ENCODE results near the gene FOXP4.

The FOXP4 gene

DNA sequence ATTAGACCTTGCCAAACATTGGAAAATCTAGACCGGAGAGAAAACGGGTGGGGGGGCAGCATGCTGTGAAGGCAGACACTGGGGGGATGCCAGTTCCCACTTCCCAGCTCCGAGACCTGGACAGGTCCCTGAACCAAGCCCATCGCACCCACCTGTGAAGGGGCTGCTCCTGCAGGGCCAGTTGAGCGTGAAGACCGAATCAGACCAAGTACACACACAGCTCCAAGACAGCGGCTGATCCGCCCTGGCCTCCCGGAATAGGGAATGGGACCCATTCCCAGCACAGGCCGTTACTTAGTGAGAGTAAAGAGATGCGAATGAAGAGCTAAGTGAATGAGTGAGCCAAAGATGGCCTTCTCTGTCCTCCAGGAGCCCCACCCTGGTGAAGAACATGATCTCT is 50.6 kb downstream of the FOXP4 start:
- H3K9me3 ChIP-seq (ENCODE audit: control insufficient read depth, insufficient read depth, low read length) = no peaks in the 10 kb centered on the region
- H3K36me3 ChIP-seq (ENCODE audit: insufficient read depth, low read length) = no peaks in the 10 kb centered on the region
- no peak overlapping the region for H3K9ac ChIP-seq (ENCODE audit: low read depth, low read length)

DNA sequence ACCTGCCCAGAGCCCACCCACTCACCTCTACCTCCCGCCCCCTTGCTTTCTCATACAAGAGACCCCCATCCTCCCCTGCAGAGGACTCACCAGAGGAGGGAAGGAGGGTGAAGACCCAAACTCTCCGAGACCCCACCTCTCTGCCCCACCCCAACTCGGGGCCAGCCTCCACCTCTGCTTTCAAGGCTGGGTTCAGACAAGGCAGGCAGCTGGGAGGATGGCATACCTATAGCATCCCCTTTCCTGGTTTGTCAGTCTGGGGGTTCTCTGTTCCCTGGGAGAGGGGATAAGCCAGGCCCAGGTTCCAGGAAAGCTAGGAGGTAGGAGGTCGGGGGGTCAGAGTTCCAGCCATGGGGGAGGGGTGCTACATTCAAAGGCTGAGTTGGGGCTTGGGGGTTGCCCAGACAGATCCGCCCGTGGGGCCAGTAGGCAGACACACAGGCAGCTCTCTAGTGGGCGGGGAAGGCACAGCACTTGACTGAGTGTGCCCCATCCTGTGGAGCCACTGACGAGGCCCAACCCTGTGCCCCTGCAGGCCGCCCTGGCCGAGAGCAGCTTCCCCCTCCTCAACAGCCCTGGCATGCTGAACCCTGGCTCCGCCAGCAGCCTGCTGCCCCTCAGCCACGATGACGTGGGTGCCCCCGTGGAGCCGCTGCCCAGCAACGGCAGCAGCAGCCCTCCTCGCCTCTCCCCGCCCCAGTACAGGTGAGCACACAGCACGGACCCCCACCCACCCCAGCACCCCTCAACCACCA is 51.2 kb downstream of the FOXP4 start:
- Histone ChIP-seq H3K36me3 (ENCODE audit: insufficient read depth, low read length) (no peaks in the 10 kb centered on the region), H3K9ac (ENCODE audit: low read depth, low read length) (no peak overlapping the region), H3K4me1 (ENCODE audit: insufficient read depth, low read length) (peaks cover 31% of the 10 kb centered on the region; the same call in 1 of the 2 replicates), H3K9me3 (ENCODE audit: control insufficient read depth, insufficient read depth, low read length) (no peaks in the 10 kb centered on the region)

More for the DNA sequence above, 50.6 kb downstream of the FOXP4 start:
- peaks cover 24% of the 10 kb centered on the region; the same call in 1 of the 2 replicates for H3K4me1 ChIP-seq (ENCODE audit: insufficient read depth, low read length)

DNA sequence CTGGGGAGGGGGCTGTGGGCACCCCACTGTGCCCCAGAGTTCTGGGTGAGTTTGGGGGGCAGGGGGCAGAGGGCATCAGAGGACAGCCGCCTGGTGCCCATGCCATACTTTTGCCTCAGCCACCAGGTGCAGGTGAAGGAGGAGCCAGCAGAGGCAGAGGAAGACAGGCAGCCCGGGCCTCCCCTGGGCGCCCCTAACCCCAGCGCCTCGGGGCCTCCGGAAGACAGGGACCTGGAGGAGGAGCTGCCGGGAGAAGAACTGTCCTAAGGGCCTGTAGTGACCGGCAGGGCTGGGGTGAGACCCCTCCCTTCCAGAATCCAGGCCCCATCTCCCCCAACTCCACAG is 52.5 kb downstream of the FOXP4 start:
- Histone ChIP-seq H3K9ac (ENCODE audit: low read depth, low read length) (no peak overlapping the region), H3K36me3 (ENCODE audit: insufficient read depth, low read length) (no peaks in the 10 kb centered on the region), H3K9me3 (ENCODE audit: control insufficient read depth, insufficient read depth, low read length) (no peaks in the 10 kb centered on the region), H3K4me1 (ENCODE audit: insufficient read depth, low read length) (peaks cover 36% of the 10 kb centered on the region; the same call in 1 of the 2 replicates)

DNA sequence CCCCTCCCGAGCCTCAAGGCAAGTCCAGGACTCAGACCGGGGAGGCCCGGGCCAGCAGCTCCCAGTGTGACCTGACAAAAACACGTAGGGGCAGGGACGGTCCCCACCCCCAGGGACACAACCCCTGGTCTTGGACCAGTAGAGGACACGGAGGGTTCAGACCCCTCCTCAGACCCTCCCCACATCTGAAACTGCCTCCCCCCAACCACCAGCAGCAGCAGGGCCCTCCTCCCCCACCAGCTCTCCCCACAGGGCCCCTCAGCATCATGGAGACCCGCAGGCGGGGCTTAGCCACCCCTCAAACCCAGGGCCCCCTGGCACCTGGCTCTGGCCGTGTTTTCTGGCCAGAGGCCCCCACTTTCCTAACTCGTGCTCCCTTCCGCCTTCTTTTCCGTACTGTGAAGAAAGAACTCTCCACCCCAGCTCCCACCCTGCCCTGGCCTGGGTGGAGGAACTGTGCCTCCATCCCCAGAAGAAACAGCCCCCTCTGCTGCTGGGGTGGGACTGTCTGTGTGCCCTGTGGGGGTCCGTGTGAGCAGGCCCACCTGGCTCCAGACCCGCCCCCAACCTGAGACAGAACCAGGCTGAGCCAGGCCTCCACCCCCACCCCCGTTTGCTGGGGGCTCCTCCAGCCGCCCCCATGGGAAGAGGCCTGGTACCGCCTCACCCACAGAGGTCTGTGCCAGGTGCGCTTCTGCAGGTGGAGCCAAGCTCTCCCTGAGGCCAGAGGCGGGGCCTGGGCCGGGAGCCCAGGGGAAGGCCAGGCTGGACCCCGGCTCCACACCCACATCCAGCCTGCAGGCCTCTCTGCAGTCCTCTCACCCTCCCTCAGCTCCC is 53.1 kb downstream of the FOXP4 start:
- Histone ChIP-seq H3K9ac (ENCODE audit: low read depth, low read length) (no peak overlapping the region), H3K36me3 (ENCODE audit: insufficient read depth, low read length) (no peaks in the 10 kb centered on the region), H3K9me3 (ENCODE audit: control insufficient read depth, insufficient read depth, low read length) (no peaks in the 10 kb centered on the region), H3K4me1 (ENCODE audit: insufficient read depth, low read length) (peaks cover 36% of the 10 kb centered on the region; the same call in 1 of the 2 replicates)

DNA sequence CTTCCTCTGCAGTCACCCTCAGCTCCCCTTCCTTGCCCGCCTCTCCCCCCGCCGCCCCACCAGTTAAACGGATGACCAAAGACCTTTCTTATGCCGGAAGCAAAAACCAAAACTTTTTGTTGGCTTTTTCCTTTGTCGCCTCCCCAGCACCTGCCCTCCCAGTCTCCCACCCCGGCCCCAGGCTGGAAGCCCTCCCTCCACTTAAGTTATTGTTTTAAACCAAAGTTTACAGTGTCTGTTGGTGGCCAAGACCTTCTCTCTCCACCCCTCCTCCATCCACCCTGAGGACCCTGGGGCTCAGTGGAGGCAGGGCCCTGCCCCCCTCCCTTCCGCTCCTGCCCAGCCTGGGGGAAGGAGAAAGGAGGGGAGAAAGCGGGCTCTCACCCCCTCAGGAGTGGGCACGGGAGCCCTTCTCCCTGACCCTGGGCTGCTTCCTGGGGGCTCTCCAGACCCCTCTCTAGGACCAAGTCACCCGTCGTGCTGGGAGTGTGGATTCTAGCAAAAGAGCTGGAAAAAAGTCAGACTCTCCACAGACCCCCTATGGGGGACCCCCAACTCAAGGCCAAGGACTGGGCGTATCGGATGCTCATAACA is 53.8 kb downstream of the FOXP4 start:
- Histone ChIP-seq H3K4me1 (ENCODE audit: insufficient read depth, low read length) (peaks cover 36% of the 10 kb centered on the region; the same call in 1 of the 2 replicates), H3K36me3 (ENCODE audit: insufficient read depth, low read length) (no peaks in the 10 kb centered on the region), H3K9ac (ENCODE audit: low read depth, low read length) (no peak overlapping the region; the same call in 1 of the 2 replicates), H3K9me3 (ENCODE audit: control insufficient read depth, insufficient read depth, low read length) (no peaks in the 10 kb centered on the region)

DNA sequence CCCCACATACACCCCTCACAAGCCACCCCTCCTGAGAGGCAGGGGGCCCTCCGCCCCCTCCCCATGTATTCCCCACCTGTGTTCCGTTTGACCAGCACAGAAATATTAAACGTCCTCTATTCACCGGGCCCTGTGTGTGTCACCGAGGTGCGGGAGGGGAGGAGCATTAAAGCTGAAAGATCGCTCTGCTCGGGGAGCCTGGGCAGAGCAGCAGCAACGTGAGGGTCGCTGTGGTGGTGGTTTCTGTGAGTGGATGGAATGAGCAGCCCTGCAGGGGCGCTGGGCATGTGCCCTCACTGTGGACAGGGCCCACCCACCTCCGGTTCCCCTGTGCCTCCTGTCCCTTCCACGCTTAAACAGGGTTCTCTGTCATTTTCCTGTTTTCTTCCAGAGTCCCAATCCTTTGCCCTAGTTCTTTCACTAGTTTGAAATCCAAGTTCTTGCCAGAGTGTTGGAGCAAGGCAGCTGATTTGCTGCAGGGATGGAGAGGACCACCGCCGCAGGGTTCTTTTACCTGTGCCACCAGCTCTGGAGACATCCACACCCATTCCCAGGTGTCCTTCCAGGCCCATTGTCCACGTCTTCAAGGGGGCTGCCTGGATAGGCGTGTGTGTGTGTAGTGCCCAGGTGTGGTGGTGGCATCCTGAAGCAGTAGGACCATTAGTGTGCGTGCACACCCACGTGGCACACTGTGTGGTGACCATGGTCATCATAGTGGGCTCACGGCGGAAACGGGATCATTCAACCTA is 54.5 kb downstream of the FOXP4 start:
- Histone ChIP-seq H3K9me3 (ENCODE audit: control insufficient read depth, insufficient read depth, low read length) (no peaks in the 10 kb centered on the region), H3K36me3 (ENCODE audit: insufficient read depth, low read length) (no peaks in the 10 kb centered on the region), H3K4me1 (ENCODE audit: insufficient read depth, low read length) (peaks cover 36% of the 10 kb centered on the region; the same call in 1 of the 2 replicates), H3K9ac (ENCODE audit: low read depth, low read length) (no peak overlapping the region)

DNA sequence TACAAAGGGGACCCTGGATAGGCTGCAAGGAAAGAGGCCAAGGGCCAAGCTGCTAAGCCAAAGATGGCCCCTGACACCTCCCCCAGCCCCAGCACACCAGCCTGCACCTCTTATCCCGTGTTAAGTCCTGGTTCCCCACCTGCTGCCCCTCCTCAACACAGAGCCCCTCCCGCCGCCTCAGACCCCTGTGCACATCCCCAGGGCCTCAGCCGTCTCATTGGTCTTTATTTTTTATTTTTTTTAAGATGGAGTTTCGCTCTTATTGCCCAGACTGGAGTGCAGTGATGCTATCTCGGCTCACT is 55.0 kb downstream of the FOXP4 start:
- H3K9ac ChIP-seq (ENCODE audit: low read depth, low read length) = no peak overlapping the region
- no peaks in the 10 kb centered on the region for H3K36me3 ChIP-seq (ENCODE audit: insufficient read depth, low read length)
- no peaks in the 10 kb centered on the region for H3K9me3 ChIP-seq (ENCODE audit: control insufficient read depth, insufficient read depth, low read length)
- H3K4me1 ChIP-seq (ENCODE audit: insufficient read depth, low read length) = peaks cover 36% of the 10 kb centered on the region; the same call in 1 of the 2 replicates

DNA sequence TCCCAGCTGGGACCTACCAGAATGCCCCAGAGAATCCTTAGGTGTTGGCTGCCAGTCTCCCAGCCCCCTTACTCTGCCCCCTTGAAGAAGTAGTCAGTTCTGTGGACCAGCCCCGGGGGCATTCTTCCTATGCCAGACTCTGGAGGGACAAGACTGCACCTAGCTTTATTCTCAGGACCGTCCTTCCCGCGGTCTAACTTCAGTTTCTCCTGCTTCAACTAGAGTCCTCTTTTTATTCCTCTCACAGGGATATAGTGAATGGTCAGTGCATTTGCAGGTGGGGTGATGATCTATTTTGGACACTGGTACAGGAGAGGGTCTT is 56.2 kb downstream of the FOXP4 start:
- no peaks in the 10 kb centered on the region for H3K9me3 ChIP-seq (ENCODE audit: control insufficient read depth, insufficient read depth, low read length)
- no peak overlapping the region for H3K9ac ChIP-seq (ENCODE audit: low read depth, low read length)
- no peaks in the 10 kb centered on the region for H3K36me3 ChIP-seq (ENCODE audit: insufficient read depth, low read length)
- peaks cover 27% of the 10 kb centered on the region; the same call in 1 of the 2 replicates for H3K4me1 ChIP-seq (ENCODE audit: insufficient read depth, low read length)

DNA sequence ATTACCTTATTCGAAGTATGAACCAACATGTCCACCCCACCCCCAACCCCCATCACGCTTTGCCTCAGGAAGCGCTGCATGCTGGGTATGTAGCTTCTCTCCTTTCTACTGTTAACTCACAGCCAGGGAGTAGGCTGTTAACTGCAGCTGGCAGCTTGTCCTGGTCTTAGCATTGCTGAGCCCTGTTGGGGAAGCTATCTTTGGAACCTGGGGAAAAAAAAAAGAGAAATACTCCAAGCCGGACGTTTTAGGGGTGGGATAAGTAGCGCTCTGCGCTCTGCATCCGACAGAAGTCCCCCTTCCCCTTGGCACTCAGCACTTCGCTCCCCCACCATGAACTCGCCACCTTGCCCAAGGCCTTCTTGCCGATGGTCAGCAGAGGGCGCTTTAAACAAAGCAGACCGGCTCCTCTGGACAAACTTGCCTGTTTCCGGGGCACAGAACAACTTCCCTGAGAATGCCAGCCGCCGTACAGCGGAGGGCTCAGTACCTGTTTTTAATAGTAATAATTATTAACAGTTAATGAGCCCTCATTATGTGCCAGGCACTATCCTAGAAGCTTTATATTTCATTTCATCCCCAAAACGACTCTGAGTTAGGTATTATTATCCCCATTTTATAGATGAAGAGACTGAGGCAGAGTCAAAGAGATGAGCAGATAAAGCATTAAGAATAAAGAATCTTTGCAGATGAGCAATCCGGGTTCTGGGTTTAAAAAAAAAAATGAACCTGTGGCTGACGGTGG is 56.9 kb downstream of the FOXP4 start:
- no peaks in the 10 kb centered on the region for H3K36me3 ChIP-seq (ENCODE audit: insufficient read depth, low read length)
- H3K9me3 ChIP-seq (ENCODE audit: control insufficient read depth, insufficient read depth, low read length) = no peaks in the 10 kb centered on the region
- H3K4me1 ChIP-seq (ENCODE audit: insufficient read depth, low read length) = peaks cover 27% of the 10 kb centered on the region; the same call in 1 of the 2 replicates
- peak overlapping the region; percentile 59 for H3K9ac ChIP-seq (ENCODE audit: low read depth, low read length)

DNA sequence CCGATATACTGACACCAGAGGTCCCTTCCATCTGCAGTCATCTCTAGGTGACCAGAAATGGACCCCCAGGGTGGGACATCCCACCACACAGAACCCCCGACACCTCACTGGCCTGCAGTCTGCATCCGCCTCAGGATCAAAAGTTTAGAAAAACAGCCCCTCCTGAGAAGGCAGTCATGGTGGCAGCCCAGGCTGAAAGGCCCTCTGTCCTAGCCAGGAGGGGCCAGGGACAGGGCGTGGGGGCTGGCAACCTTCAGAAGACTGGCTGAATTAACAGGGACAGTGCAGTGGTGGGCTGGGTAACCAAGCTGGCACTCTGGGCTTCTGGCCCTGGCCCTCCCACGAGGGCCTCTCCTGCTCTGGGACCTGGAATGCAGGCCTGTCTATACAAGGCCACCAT is 57.8 kb downstream of the FOXP4 start:
- Histone ChIP-seq H3K9me3 (ENCODE audit: control insufficient read depth, insufficient read depth, low read length) (no peaks in the 10 kb centered on the region), H3K4me1 (ENCODE audit: insufficient read depth, low read length) (peaks cover 25% of the 10 kb centered on the region; the same call in 1 of the 2 replicates), H3K36me3 (ENCODE audit: insufficient read depth, low read length) (no peaks in the 10 kb centered on the region), H3K9ac (ENCODE audit: low read depth, low read length) (no peak overlapping the region)

DNA sequence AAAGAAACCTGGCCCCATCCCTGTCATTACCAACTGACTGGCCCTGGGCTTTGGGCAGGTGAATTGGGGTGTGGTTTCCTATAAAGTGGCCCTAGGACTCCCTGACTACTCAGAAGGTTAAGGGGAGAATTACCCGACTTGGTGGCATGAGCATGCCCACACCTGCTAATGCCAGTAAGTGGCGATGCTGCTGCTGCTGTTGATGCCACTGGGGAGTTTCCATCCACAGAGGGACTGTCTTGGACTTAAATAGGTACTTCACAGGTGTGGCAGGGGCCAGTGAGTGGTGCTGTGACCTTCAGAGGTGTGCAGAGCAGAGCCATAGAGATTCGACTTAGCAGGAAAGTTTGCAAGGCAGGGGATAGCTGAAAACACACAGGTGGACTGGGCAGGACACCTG is 59.5 kb downstream of the FOXP4 start:
- Histone ChIP-seq H3K9ac (ENCODE audit: low read depth, low read length) (no peak overlapping the region), H3K9me3 (ENCODE audit: control insufficient read depth, insufficient read depth, low read length) (no peaks in the 10 kb centered on the region), H3K36me3 (ENCODE audit: insufficient read depth, low read length) (no peaks in the 10 kb centered on the region), H3K4me1 (ENCODE audit: insufficient read depth, low read length) (peaks cover 14% of the 10 kb centered on the region; the same call in 1 of the 2 replicates)

DNA sequence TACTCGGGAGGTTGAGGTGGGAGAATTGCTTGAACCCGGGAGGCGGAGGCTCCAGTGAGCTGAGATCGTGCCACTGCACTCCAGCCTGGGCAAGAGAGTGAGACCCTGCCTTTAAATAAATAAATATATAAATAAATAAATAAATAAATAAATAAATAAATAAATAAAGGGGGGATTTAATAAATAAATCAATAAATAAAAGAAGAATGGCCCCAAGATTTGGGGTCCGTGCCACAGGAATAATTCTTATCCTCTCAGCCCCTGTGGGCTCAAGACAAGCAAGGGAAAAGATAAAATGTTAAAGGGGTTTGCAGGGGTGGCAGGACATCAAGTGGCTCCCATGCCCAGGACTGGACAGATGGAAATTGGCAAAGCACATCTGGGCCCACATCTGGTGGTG is 60.9 kb downstream of the FOXP4 start:
- Histone ChIP-seq H3K9ac (ENCODE audit: low read depth, low read length) (no peak overlapping the region), H3K4me1 (ENCODE audit: insufficient read depth, low read length) (peaks cover 10% of the 10 kb centered on the region; the same call in 1 of the 2 replicates), H3K9me3 (ENCODE audit: control insufficient read depth, insufficient read depth, low read length) (no peaks in the 10 kb centered on the region), H3K36me3 (ENCODE audit: insufficient read depth, low read length) (no peaks in the 10 kb centered on the region)

DNA sequence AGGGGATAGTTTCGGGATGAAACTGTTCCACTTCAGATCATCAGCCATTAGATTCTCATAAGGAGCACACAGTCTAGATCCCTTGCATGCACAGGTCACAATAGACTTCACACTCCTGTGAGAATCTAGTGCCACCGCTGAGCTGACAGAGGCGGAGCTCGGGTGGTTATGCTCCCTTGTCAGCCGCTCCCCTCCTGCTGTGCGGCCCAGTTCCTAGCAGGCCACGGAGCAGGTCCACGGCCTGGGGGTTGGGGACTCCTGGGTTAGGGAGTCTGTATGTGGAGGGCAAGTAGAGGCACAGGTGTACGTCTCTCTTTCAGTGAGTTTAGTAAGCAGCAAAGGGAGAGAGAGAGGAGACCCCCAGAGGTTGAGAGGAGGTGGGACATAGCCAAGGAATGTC is 61.6 kb downstream of the FOXP4 start:
- Histone ChIP-seq H3K36me3 (ENCODE audit: insufficient read depth, low read length) (no peaks in the 10 kb centered on the region), H3K4me1 (ENCODE audit: insufficient read depth, low read length) (peaks cover 3% of the 10 kb centered on the region; the same call in 1 of the 2 replicates), H3K9me3 (ENCODE audit: control insufficient read depth, insufficient read depth, low read length) (no peaks in the 10 kb centered on the region), H3K9ac (ENCODE audit: low read depth, low read length) (no peak overlapping the region)
